ENCODE results near the gene AGMAT.
A peak's percentile ranks its signal among the peaks of the same experiment; 100 is the strongest.

AGMAT gene

GRCh38 chr1:15559189-15559810, 25.6 kb downstream of the AGMAT start:
- DNase-seq (ENCODE audit: low read depth) = no peak

- DNase-seq (ENCODE audit: low read depth) = no peak
Measured at GRCh38 chr1:15558516-15558915, 26.3 kb downstream of the AGMAT start.

GRCh38 chr1:15557594-15557993, 27.3 kb downstream of the AGMAT start:
- DNase-seq (ENCODE audit: low read depth) = no peak

- DNase-seq (ENCODE audit: low read depth) = no peak
Measured at GRCh38 chr1:15557008-15557407, 27.8 kb downstream of the AGMAT start.

GRCh38 chr1:15550573-15550972, 34.3 kb downstream of the AGMAT start:
- DNase-seq (ENCODE audit: low read depth) = no peak

GRCh38 chr1:15546641-15547040, 38.2 kb downstream of the AGMAT start:
- DNase-seq (ENCODE audit: low read depth) = no peak

- DNase-seq (ENCODE audit: low read depth) = peak; percentile 25
Measured at GRCh38 chr1:15543589-15544568, 41.0 kb downstream of the AGMAT start.

- no peak for DNase-seq (ENCODE audit: low read depth)
Measured at GRCh38 chr1:15543251-15543588, 41.6 kb downstream of the AGMAT start.

GRCh38 chr1:15542388-15543250, 42.2 kb downstream of the AGMAT start:
- no peak for DNase-seq (ENCODE audit: low read depth)

- no peak for DNase-seq (ENCODE audit: low read depth)
Measured at GRCh38 chr1:15541231-15541792, 43.5 kb downstream of the AGMAT start.

- no peak for DNase-seq (ENCODE audit: low read depth)
Measured at GRCh38 chr1:15540186-15540585, 44.7 kb downstream of the AGMAT start.

- no peak for DNase-seq (ENCODE audit: low read depth)
Measured at GRCh38 chr1:15538771-15539170, 46.1 kb downstream of the AGMAT start.

GRCh38 chr1:15531682-15532081, 53.2 kb downstream of the AGMAT start:
- DNase-seq (ENCODE audit: low read depth) = no peak

GRCh38 chr1:15531003-15531402, 53.8 kb downstream of the AGMAT start:
- no peak for DNase-seq (ENCODE audit: low read depth)

GRCh38 chr1:15526490-15527339, 58.1 kb downstream of the AGMAT start, which contains the start of gene DNAJC16:
TSS of gene DNAJC16 (plus strand) at chr1:15526848. CDS start at chr1:15529106, 2,258 bp downstream.
- DNase-seq (ENCODE audit: low read depth) = peak; percentile 99

GRCh38 chr1:15526021-15526489, 58.8 kb downstream of the AGMAT start:
- DNase-seq (ENCODE audit: low read depth) = no peak

GRCh38 chr1:15525050-15526020, 59.5 kb downstream of the AGMAT start:
- DNase-seq (ENCODE audit: low read depth) = peak; percentile 91

GRCh38 chr1:15524283-15525049, 60.4 kb downstream of the AGMAT start:
- peak; percentile 82 for DNase-seq (ENCODE audit: low read depth)

- DNase-seq (ENCODE audit: low read depth) = no peak
Measured at GRCh38 chr1:15524021-15524282, 60.9 kb downstream of the AGMAT start, which contains the start of gene CASP9. TSS of gene CASP9 (minus strand) at chr1:15524215. CDS start at chr1:15524200, 15 bp downstream.

Measured in HS-5 (cell line).